ENCODE results near the gene KIAA0040. TPM values are rescaled to one million over a fixed set of nuclear protein-coding genes. Genes with fewer than 3 reads are reported as not detected.
A peak's percentile ranks its signal among the peaks of the same experiment; 100 is the strongest.

Gene KIAA0040
- total and polyA plus RNA-seq, 12 donors: 6.3 to 37.2 (median 11.1) TPM

DNA sequence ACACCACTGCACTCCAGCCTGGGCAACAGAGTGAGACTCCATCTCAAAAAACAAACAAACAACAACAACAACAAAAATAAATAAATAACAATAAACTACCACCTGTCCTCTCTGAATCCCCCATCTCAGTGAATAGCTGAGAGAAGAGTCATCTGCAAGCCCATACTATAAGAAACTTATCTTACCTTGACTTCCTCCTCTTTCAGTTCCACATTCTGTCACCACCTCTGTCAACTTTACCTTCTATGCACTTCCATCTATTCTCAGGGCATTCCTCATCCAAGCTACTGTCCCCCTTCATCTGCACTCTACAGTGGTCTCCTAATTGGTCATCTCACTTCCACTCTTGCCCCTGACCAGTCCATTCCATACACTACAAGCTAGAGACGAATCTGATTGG is 58.1 kb downstream of the KIAA0040 start:
- TF ChIP-seq, protein P1, sequence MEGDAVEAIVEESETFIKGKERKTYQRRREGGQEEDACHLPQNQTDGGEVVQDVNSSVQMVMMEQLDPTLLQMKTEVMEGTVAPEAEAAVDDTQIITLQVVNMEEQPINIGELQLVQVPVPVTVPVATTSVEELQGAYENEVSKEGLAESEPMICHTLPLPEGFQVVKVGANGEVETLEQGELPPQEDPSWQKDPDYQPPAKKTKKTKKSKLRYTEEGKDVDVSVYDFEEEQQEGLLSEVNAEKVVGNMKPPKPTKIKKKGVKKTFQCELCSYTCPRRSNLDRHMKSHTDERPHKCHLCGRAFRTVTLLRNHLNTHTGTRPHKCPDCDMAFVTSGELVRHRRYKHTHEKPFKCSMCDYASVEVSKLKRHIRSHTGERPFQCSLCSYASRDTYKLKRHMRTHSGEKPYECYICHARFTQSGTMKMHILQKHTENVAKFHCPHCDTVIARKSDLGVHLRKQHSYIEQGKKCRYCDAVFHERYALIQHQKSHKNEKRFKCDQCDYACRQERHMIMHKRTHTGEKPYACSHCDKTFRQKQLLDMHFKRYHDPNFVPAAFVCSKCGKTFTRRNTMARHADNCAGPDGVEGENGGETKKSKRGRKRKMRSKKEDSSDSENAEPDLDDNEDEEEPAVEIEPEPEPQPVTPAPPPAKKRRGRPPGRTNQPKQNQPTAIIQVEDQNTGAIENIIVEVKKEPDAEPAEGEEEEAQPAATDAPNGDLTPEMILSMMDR (IDR thresholded peaks at IDR 0.05): no peak
- no peak overlapping the region for H3K27ac ChIP-seq
- DNase-seq (no peak), ATAC-seq (no peak)
- 69% methylated on average over 1 of the region's 1 CpG for WGBS, 2 donors
- intact Hi-C loops (cut with DNase I): no loop called here
- H3K4me3 ChIP-seq: no peak overlapping the region
- no peaks in the 10 kb centered on the region for H3K36me3 ChIP-seq
- H3K27me3 ChIP-seq: no peaks in the 10 kb centered on the region
- peaks cover 2 to 33% (median 19%) of the 10 kb centered on the region in 9 donors for H3K4me1 ChIP-seq
- no peaks in the 10 kb centered on the region for H3K9me3 ChIP-seq

DNA sequence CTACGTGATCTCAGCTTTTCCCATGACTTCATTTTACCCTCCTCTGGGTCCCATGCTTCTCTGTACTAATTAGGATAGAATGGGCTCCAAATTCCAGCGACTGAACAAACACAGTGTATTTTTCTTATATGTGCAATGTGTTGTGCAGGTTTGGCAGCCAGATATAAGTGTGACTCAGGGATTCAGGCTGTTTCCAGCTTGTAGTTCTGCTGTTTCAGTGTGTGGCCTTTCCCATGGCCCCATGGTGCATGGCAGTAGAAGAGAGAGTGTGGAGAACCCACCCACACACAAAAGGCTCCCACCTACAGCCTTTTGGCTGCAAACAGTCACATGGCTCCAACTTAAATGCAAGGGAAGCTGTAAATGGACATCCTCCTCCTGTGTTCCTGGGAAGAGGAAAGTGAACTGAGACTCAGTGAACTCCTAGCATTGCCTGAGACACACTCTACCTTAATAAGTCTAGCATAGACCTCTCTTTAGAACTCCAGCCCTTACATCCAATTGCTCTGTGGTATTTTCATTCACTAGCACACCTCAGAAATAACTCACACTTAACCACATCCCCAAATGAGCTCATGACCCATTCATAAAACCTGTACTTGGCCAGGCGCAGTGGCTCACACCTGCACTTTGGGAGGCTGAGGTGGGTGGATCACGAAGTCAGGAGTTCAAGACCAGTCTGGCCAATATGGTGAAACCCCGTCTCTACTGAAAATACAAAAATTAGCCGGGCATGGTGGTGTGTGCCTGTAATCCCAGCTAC is 58.7 kb downstream of the KIAA0040 start:
- intact Hi-C loops (cut with DNase I): no loop called here
- H3K27ac ChIP-seq: no peak overlapping the region
- no peak for ATAC-seq
- H3K4me3 ChIP-seq: no peak overlapping the region
- H3K9me3 ChIP-seq: no peaks in the 10 kb centered on the region
- H3K36me3 ChIP-seq: no peaks in the 10 kb centered on the region
- H3K27me3 ChIP-seq: no peaks in the 10 kb centered on the region
- TF ChIP-seq, protein P1 (IDR thresholded peaks at IDR 0.05): no peak
- DNase-seq: no peak
- peaks cover 2 to 40% (median 26%) of the 10 kb centered on the region in 9 donors for H3K4me1 ChIP-seq
- 84 to 90% methylated on average over 6 of the region's 6 CpGs for WGBS, 2 donors

DNA sequence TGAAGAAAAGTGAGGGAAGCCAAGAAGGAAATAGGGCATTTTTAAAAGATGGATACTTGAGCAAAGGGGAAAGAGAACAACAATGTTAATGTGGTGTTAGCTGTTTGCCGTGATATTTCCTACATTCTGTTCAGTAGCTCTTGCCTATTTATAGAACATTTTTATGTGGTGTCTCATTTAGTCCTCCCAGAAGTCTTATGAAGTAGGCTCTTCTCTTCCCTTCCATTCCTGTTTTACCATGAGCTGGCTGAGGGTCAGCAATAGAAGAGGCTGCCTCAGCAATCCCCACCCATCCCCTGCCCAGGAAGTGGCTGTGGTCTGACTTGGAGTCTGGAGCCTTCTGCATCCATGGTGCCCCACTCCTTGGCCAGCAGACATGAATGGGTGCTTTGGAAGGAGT is 60.1 kb downstream of the KIAA0040 start:
- Histone ChIP-seq H3K27me3 (no peaks in the 10 kb centered on the region), H3K36me3 (no peaks in the 10 kb centered on the region), H3K27ac (no peak overlapping the region), H3K4me1 (peaks cover 2 to 54% (median 38%) of the 10 kb centered on the region in 9 donors), H3K4me3 (no peak overlapping the region), H3K9me3 (no peaks in the 10 kb centered on the region)
- peak in 2 of 8 donors; percentile 15 to 24 for ATAC-seq
- 18 to 19% methylated on average over 1 of the region's 1 CpG for WGBS, 2 donors
- intact Hi-C loops (cut with DNase I): no loop called here
- DNase-seq: no peak
- TF ChIP-seq, protein P1 (IDR thresholded peaks at IDR 0.05): no peak

DNA sequence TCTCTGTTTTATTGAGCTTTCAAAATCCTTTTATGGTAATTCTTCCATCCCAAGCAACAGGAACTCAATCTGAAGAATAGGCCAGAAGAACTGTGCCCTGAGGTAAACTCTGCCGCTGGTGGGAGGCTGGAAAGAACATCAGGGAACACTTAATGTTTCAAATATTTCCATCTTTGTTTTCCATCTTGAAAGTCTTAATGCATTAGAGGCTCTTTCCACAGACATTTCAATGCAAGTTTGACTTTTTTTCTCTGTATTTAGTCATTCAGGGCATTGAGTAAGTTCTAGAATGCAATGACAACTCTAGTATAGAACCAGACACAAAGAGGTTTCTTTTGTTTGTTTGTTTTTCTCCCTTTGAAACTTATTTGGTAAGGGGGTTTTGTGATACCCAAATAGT is 61.5 kb downstream of the KIAA0040 start:
- TF ChIP-seq, protein P1 (IDR thresholded peaks at IDR 0.05): no peak
- H3K4me3 ChIP-seq: no peak overlapping the region
- WGBS, 2 donors: 60 to 67% methylated on average over 1 of the region's 1 CpG
- ATAC-seq (peak in 3 of 8 donors; percentile 26 to 39 (median 39)), DNase-seq (no peak)
- H3K27me3 ChIP-seq: no peaks in the 10 kb centered on the region
- H3K27ac ChIP-seq: peak overlapping the region in 7 of 10 donors; percentile 29 to 79 (median 43)
- no peaks in the 10 kb centered on the region for H3K9me3 ChIP-seq
- intact Hi-C loops (cut with DNase I): no loop called here
- peaks cover 2 to 58% (median 38%) of the 10 kb centered on the region in 9 donors for H3K4me1 ChIP-seq
- no peaks in the 10 kb centered on the region for H3K36me3 ChIP-seq

Measured in heart right ventricle (tissue), 16 donors.